Right lobe of liver (tissue), 6 donors: ENCODE measurements around the gene LBHD1. TPM values are rescaled to one million over a fixed set of nuclear protein-coding genes. Genes with fewer than 3 reads are reported as not detected.
A peak's percentile ranks its signal among the peaks of the same experiment; 100 is the strongest.

Experiments
- ATAC-seq, 4 donors: fragments of 200-7000 bp; cut with Tn5 transposase; one replicate each; pipeline ENCODE4 v1.9.1; 2020; ENCODE audit warnings: mild to moderate bottlenecking in 4 of 4, moderate library complexity in 4 of 4
- DNase-seq, 3 donors: peaks; one replicate each; pipeline ENCODE4 v3.0.0-alpha.2; 2020
- H3K27ac ChIP-seq, 3 donors: fragments of 200-600 bp; one replicate each; pipeline ENCODE4 v1.8.0; 2022
- H3K27me3 ChIP-seq, 2 donors: fragments of 200-600 bp; one replicate each; pipeline ENCODE4 v1.8.0; 2022
- H3K36me3 ChIP-seq, 4 donors: fragments of 200-600 bp; sonication (generic) in 1 of 4; one replicate each; pipeline versions ENCODE4 v1.5.1 to v1.8.0; 2017 to 2022; ENCODE audit warnings: control low read depth in 1 of 4
- H3K4me1 ChIP-seq, 4 donors: fragments of 200-600 bp; sonication (generic) in 1 of 4; one replicate each; pipeline versions ENCODE4 v1.5.1 to v1.8.0; 2017 to 2022; ENCODE audit warnings: control low read depth in 1 of 4
- H3K4me3 ChIP-seq, 3 donors: fragments of 200-600 bp; one replicate each; pipeline ENCODE4 v1.8.0; 2022
- H3K9me3 ChIP-seq, 4 donors: fragments of 200-600 bp; sonication (generic) in 1 of 4; one replicate each; pipeline versions ENCODE4 v1.5.1 to v1.8.0; 2017 to 2022; ENCODE audit warnings: control low read depth in 1 of 4
- CTCF ChIP-seq, 4 donors: fragments of 200-600 bp in 3 of 4; fragments of 450-650 bp in 1 of 4; IDR thresholded peaks; one replicate each; pipeline versions ENCODE4 v1.5.1 to v1.8.0; 2016 to 2022; ENCODE audit warnings: antibody characterized with exemption in 4 of 4, mild to moderate bottlenecking in 2 of 4
- POLR2A ChIP-seq: fragments of 450-650 bp; IDR thresholded peaks from one replicate; pipeline ENCODE4 v1.6.1; 2017; ENCODE audit warnings: antibody characterized with exemption, mild to moderate bottlenecking
- WGBS: methylation state at CpG from one replicate; pipeline ENCODE4 v1.1.6; 2018; ENCODE audit warnings: low coverage, low lambda C conversion rate; ENCODE audit not compliant: insufficient coverage; ENCODE audit errors: missing lambda C conversion rate; 5-methylcytosine and 5-hydroxymethylcytosine counted together
- intact Hi-C, 2 donors: fragments of 100-400 bp; cut with DNase I; formaldehyde crosslinking; loops; one replicate each; pipeline versions ENCODE4 v1.11.2 to v1.14.1; 2022
- total RNA-seq, 6 experiments: library from RNA; depleted of rRNA in 2 of 6; stranded (reverse); fragments of >200 nt in 2 of 6; fragmentation: NEBNext Ultra II Directional in 3 of 6; extraction: Animal tissue kit (Norgen Biotek cat#: 25700) in 3 of 6; gene quantifications; one replicate each; pipeline versions ENCODE4 v1.1.0 to v1.2.4, GENCODE V29; 2016 to 2023
- donor health status: DM: no; HTN: yes; CAD: no.
- donor health status: DM: no; HTN: no; CAD: no.
- donor health status: DM: no; HTN: no; CAD: no.
- donor health status: DM: no; HTN: yes; CAD: no.
- donor health status: DM: no; HTN: yes; CAD: no.

The LBHD1 gene
- total RNA-seq, 6 experiments from 2014 or later: 2.7 to 6.5 (median 3.7) TPM

- Histone ChIP-seq H3K27me3 (no peaks in the 10 kb centered on the region), H3K4me3 (peak overlapping the region in 1 of 3 donors; percentile 26), H3K36me3 (peaks cover 0 to 21% (median 4%) of the 10 kb centered on the region in 4 donors), H3K9me3 (no peaks in the 10 kb centered on the region), H3K4me1 (peaks cover 0 to 6% (median 0%) of the 10 kb centered on the region in 4 donors), H3K27ac (no peak overlapping the region)
- WGBS: 79% methylated on average over 13 of the region's 74 CpGs
- ATAC-seq (peak; percentile 20 to 71 (median 33)), DNase-seq (no peak)
- intact Hi-C loops: no loop called here
- TF ChIP-seq CTCF (IDR thresholded peaks at IDR 0.05) (no peak), POLR2A (no peak)
Observed at GRCh38 chr11:62687508-62688396, 15.7 kb upstream of the LBHD1 start.

- Histone ChIP-seq H3K27ac (no peak overlapping the region), H3K36me3 (peaks cover 0 to 1% (median 0%) of the 10 kb centered on the region in 4 donors), H3K4me1 (peaks cover 0 to 10% (median 5%) of the 10 kb centered on the region in 4 donors), H3K9me3 (no peaks in the 10 kb centered on the region), H3K4me3 (no peak overlapping the region), H3K27me3 (no peaks in the 10 kb centered on the region)
- 56% methylated on average over 7 of the region's 7 CpGs for WGBS
- ATAC-seq: no peak
- no peak for TF ChIP-seq POLR2A
- TF ChIP-seq CTCF (IDR thresholded peaks at IDR 0.05): no peak
- no peak for DNase-seq
- intact Hi-C loops: no loop called here
Observed at GRCh38 chr11:62682518-62682917, 10.5 kb upstream of the LBHD1 start.

- no peak overlapping the region for H3K27ac ChIP-seq
- DNase-seq (peak in 1 of 3 donors; percentile 61), ATAC-seq (peak; percentile 77 to 94 (median 86))
- no peak overlapping the region for H3K4me3 ChIP-seq
- TF ChIP-seq POLR2A (no peak), CTCF (IDR thresholded peaks at IDR 0.05) (peak; percentile 41 to 58 (median 54))
- H3K4me1 ChIP-seq: peaks cover 0 to 19% (median 8%) of the 10 kb centered on the region in 4 donors
- intact Hi-C loops: no loop called here
- WGBS: 41% methylated on average over 4 of the region's 4 CpGs
- no peaks in the 10 kb centered on the region for H3K9me3 ChIP-seq
- H3K36me3 ChIP-seq: peaks cover 0 to 10% (median 0%) of the 10 kb centered on the region in 4 donors
- no peaks in the 10 kb centered on the region for H3K27me3 ChIP-seq
Observed at GRCh38 chr11:62680825-62681240, 8.8 kb upstream of the LBHD1 start.

- Histone ChIP-seq H3K4me3 (peak within 1 kb of the TSS; percentile 96 to 99 (median 98)), H3K4me1 (peaks cover 0 to 19% (median 8%) of the 10 kb centered on the region in 4 donors), H3K36me3 (peaks cover 0 to 18% (median 0%) of the 10 kb centered on the region in 4 donors), H3K9me3 (no peaks in the 10 kb centered on the region), H3K27me3 (no peaks in the 10 kb centered on the region), H3K27ac (peak within 1 kb of the TSS; percentile 43 to 78 (median 71))
- 21% methylated on average over 17 of the region's 55 CpGs for WGBS
- ATAC-seq: peak; percentile 81 to 93 (median 90)
- intact Hi-C loops: loop anchor here in 1 of 2 donors (10.0 kb wide), 1 partner anchor 64 kb away; the partner anchor contains the start of genes EML3 and ROM1
- DNase-seq: peak; percentile 86 to 92 (median 90)
- TF ChIP-seq POLR2A (peak; percentile 72), CTCF (IDR thresholded peaks at IDR 0.05) (no peak)
Observed at GRCh38 chr11:62678770-62679696, 7.0 kb upstream of the LBHD1 start, which contains the start of gene UBXN1. Gene UBXN1 (minus strand): TSS chr11:62679073. CDS start chr11:62678923, 150 bp downstream.
